ENCODE measurements around the gene FAXC.

Gene FAXC

GRCh38 chr6:99333068-99333467 is 16.4 kb downstream of the FAXC start:
- ATAC-seq, result no peak
- TF ChIP-seq CREB5 (CRISPR knock-in tag; IDR thresholded peaks at IDR 0.05; ENCODE audit: low read depth) (no peak), GLIS3 (CRISPR knock-in tag; IDR thresholded peaks at IDR 0.05) (no peak), RARB (CRISPR knock-in tag; IDR thresholded peaks at IDR 0.05) (no peak), POU6F1 (CRISPR knock-in tag; IDR thresholded peaks at IDR 0.05; ENCODE audit: borderline replicate concordance, low read depth) (no peak), TOX (CRISPR knock-in tag; IDR thresholded peaks at IDR 0.05; ENCODE audit: borderline replicate concordance) (no peak), BACH2 (CRISPR knock-in tag; IDR thresholded peaks at IDR 0.05; ENCODE audit: borderline replicate concordance) (no peak), ZFP3 (CRISPR knock-in tag; IDR thresholded peaks at IDR 0.05) (no peak), ZFP30 (CRISPR knock-in tag; IDR thresholded peaks at IDR 0.05) (no peak), TCF4 (CRISPR knock-in tag; IDR thresholded peaks at IDR 0.05; ENCODE audit: borderline replicate concordance) (no peak), ZNF8 (CRISPR knock-in tag; IDR thresholded peaks at IDR 0.05) (no peak), SNAI2 (CRISPR knock-in tag; IDR thresholded peaks at IDR 0.05) (no peak), ISL1 (CRISPR knock-in tag; IDR thresholded peaks at IDR 0.05) (no peak), OSR1 (CRISPR knock-in tag; IDR thresholded peaks at IDR 0.05) (no peak)

- no peak for ATAC-seq
These were observed 17.9 kb downstream of the FAXC start for GRCh38 chr6:99331531-99331930.

More at GRCh38 chr6:99331531-99331930, 17.9 kb downstream of the FAXC start:
- TF ChIP-seq OSR1 (CRISPR knock-in tag; IDR thresholded peaks at IDR 0.05) (no peak), PPARA (CRISPR knock-in tag; IDR thresholded peaks at IDR 0.05; ENCODE audit: borderline replicate concordance) (no peak), BACH2 (CRISPR knock-in tag; IDR thresholded peaks at IDR 0.05; ENCODE audit: borderline replicate concordance) (no peak), TOX (CRISPR knock-in tag; IDR thresholded peaks at IDR 0.05; ENCODE audit: borderline replicate concordance) (no peak), TCF4 (CRISPR knock-in tag; IDR thresholded peaks at IDR 0.05; ENCODE audit: borderline replicate concordance) (no peak), CSRNP3 (CRISPR knock-in tag; IDR thresholded peaks at IDR 0.05) (no peak), ESRRG (CRISPR knock-in tag; IDR thresholded peaks at IDR 0.05) (no peak), ZFP30 (CRISPR knock-in tag; IDR thresholded peaks at IDR 0.05) (no peak), TSHZ2 (CRISPR knock-in tag; IDR thresholded peaks at IDR 0.05) (no peak), SNAI2 (CRISPR knock-in tag; IDR thresholded peaks at IDR 0.05) (no peak), ZNF565 (CRISPR knock-in tag; conservative IDR thresholded peaks at IDR 0.05; ENCODE audit: low read depth) (no peak), POU6F1 (CRISPR knock-in tag; IDR thresholded peaks at IDR 0.05; ENCODE audit: borderline replicate concordance, low read depth) (no peak), ZNF8 (CRISPR knock-in tag; IDR thresholded peaks at IDR 0.05) (no peak), PATZ1 (CRISPR knock-in tag; IDR thresholded peaks at IDR 0.05; ENCODE audit: borderline replicate concordance) (no peak), CREB5 (CRISPR knock-in tag; IDR thresholded peaks at IDR 0.05; ENCODE audit: low read depth) (no peak), ZFP3 (CRISPR knock-in tag; IDR thresholded peaks at IDR 0.05) (no peak), ZNF70 (CRISPR knock-in tag; IDR thresholded peaks at IDR 0.05) (no peak), CSDC2 (CRISPR knock-in tag; IDR thresholded peaks at IDR 0.05) (no peak), ZC3H10 (CRISPR knock-in tag; IDR thresholded peaks at IDR 0.05) (no peak)

Data from SK-N-SH treated with all-trans-retinoic acid at 6 μM for 48 hours (cell line).